GF-D8 (cell line): ENCODE measurements around the gene ANK3.

Source experiments
- DNase-seq: peaks from one replicate; lab custom pipeline; 2025; lab: John Stamatoyannopoulos, UW

Gene ANK3

DNA sequence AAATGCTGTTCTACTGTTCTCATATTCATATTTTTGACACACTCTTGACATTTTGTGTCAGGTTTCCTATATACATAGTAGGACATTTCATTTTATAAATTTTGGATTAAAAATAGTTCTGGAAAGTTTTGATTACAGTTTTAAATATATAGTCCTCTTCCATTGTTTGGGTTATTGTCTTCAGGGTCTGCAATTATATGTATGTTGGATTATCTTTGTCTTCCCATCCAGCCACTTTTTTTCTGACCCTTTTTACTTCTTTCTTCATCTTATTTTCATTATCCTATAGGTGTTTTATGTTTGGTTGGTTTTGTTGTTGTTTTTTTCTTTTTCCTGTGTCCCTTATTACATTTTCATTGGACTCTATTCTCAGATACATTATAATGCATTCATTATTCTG is 412.2 kb downstream of the ANK3 start:
- no peak for DNase-seq

DNA sequence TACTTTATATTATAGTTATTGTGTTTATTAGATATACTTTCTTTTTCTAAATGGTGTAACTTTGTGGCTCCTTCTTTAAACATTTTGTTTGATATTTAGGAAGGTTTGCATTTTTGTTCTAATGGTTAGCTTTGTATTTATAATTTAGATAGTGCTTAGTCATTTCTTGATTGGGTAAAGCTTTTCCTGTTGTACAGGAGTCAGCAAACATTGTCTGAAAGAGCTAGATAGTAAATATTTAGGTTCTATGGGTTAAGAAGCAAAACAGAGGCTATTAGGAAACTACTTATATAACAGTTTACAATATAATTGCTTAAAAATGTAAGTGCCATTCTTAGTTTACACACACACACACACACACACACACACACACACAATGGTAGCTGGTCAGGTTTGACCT is 412.8 kb downstream of the ANK3 start:
- no peak for DNase-seq
